HepG2 (cell line): ENCODE measurements around the gene ZNRF4.

Experiments
- CTCF ChIP-seq: sonication (generic); formaldehyde crosslinking; IDR thresholded peaks from 2 replicates; pipeline ENCODE4 v1.5.0; 2020; ENCODE audit warnings: mild to moderate bottlenecking, missing genetic modification reagents, moderate library complexity
- SRF ChIP-seq: IDR thresholded peaks from 2 replicates; pipeline ENCODE4 v1.6.1; 2011; ENCODE audit warnings: mild to moderate bottlenecking, low read depth, low read length, moderate library complexity
- ZNF776 ChIP-seq: sonication (generic); formaldehyde crosslinking; IDR thresholded peaks from 2 replicates; pipeline ENCODE4 v1.4.0; 2020; ENCODE audit warnings: mild to moderate bottlenecking, missing genetic modification reagents
- ZUFSP ChIP-seq: sonication (generic); formaldehyde crosslinking; IDR thresholded peaks from 2 replicates; pipeline ENCODE4 v1.9.0; 2021; ENCODE audit warnings: missing genetic modification reagents, mild to moderate bottlenecking, borderline replicate concordance

GRCh38 chr19:5477451-5478215, 22.4 kb downstream of the ZNRF4 start:
- TF ChIP-seq CTCF (CRISPR knock-in tag) (no peak), SRF (no peak), ZNF776 (CRISPR knock-in tag) (no peak), ZUFSP (no peak)
